Lower lobe of right lung (tissue), 2 donors: ENCODE data around the gene SORCS2. TPM values are rescaled to one million over a fixed set of nuclear protein-coding genes. Genes with fewer than 3 reads are reported as not detected.

ENCODE experiments used
- ATAC-seq, 2 donors: fragments of 200-7000 bp; cut with Tn5 transposase; one replicate each; pipeline ENCODE4 v1.9.1; 2020 to 2022; ENCODE audit warnings: mild to moderate bottlenecking in 2 of 2, moderate library complexity in 2 of 2
- DNase-seq: peaks from one replicate; pipeline ENCODE4 v3.0.0-alpha.2; 2020
- H3K27ac ChIP-seq: fragments of 200-600 bp; one replicate; pipeline ENCODE4 v1.8.0; 2022
- H3K27me3 ChIP-seq: fragments of 200-600 bp; one replicate; pipeline ENCODE4 v1.8.0; 2022; ENCODE audit warnings: low read depth
- H3K36me3 ChIP-seq: fragments of 200-600 bp; one replicate; pipeline ENCODE4 v1.8.0; 2022; ENCODE audit warnings: mild to moderate bottlenecking
- H3K4me1 ChIP-seq: fragments of 200-600 bp; one replicate; pipeline ENCODE4 v1.8.0; 2022
- H3K4me3 ChIP-seq: fragments of 200-600 bp; one replicate; pipeline ENCODE4 v1.8.0; 2022; ENCODE audit warnings: mild to moderate bottlenecking
- H3K9me3 ChIP-seq: fragments of 200-600 bp; one replicate; pipeline ENCODE4 v1.8.0; 2022
- CTCF ChIP-seq: fragments of 200-600 bp; IDR thresholded peaks from one replicate; pipeline ENCODE4 v1.8.0; 2022; ENCODE audit warnings: antibody characterized with exemption, mild to moderate bottlenecking
- intact Hi-C: fragments of 100-400 bp; cut with DNase I; formaldehyde crosslinking; loops from one replicate; pipeline ENCODE4 v1.11.0; 2022
- total RNA-seq: library from RNA; stranded (reverse); fragmentation: NEBNext Ultra II Directional; extraction: Animal tissue kit (Norgen Biotek cat#: 25700); gene quantifications from one replicate; pipeline ENCODE4 v1.2.1, GENCODE V29; 2021
- donor health status: DM: no; HTN: yes; CAD: no; lungs with severe emphysema.

Gene SORCS2
- total RNA-seq, 1 donor from 2014 or later: 5.8 TPM

- Histone ChIP-seq H3K4me3 (no peak overlapping the region), H3K4me1 (no peaks in the 10 kb centered on the region), H3K27me3 (no peaks in the 10 kb centered on the region), H3K36me3 (no peaks in the 10 kb centered on the region), H3K27ac (no peak overlapping the region), H3K9me3 (peaks cover 12% of the 10 kb centered on the region)
- peak; percentile 38 for DNase-seq
- no peak for TF ChIP-seq CTCF
- ATAC-seq: no peak
- intact Hi-C loops: no loop called here
These were observed 493.9 kb downstream of the SORCS2 start for GRCh38 chr4:7686070-7686870.

- Histone ChIP-seq H3K27me3 (no peaks in the 10 kb centered on the region), H3K36me3 (no peaks in the 10 kb centered on the region), H3K27ac (no peak overlapping the region), H3K4me3 (no peak overlapping the region), H3K4me1 (no peaks in the 10 kb centered on the region), H3K9me3 (peaks cover 12% of the 10 kb centered on the region)
- no peak for TF ChIP-seq CTCF
- intact Hi-C loops: no loop called here
- DNase-seq (peak; percentile 21), ATAC-seq (no peak)
These were observed 494.7 kb downstream of the SORCS2 start for GRCh38 chr4:7687006-7687405.

GRCh38 chr4:7687796-7688195 is 495.5 kb downstream of the SORCS2 start:
- ATAC-seq (no peak), DNase-seq (peak; percentile 18)
- TF ChIP-seq CTCF: no peak
- intact Hi-C loops: no loop called here
- Histone ChIP-seq H3K36me3 (no peaks in the 10 kb centered on the region), H3K27me3 (no peaks in the 10 kb centered on the region), H3K4me3 (no peak overlapping the region), H3K9me3 (peaks cover 8% of the 10 kb centered on the region), H3K4me1 (no peaks in the 10 kb centered on the region), H3K27ac (no peak overlapping the region)

- no peak for ATAC-seq
- intact Hi-C loops: no loop called here
These were observed 497.7 kb downstream of the SORCS2 start for GRCh38 chr4:7689773-7690693.

More at GRCh38 chr4:7689773-7690693, 497.7 kb downstream of the SORCS2 start:
- Histone ChIP-seq H3K9me3 (no peaks in the 10 kb centered on the region), H3K27me3 (no peaks in the 10 kb centered on the region), H3K4me3 (no peak overlapping the region), H3K27ac (no peak overlapping the region), H3K4me1 (no peaks in the 10 kb centered on the region), H3K36me3 (no peaks in the 10 kb centered on the region)
- TF ChIP-seq CTCF: no peak
- no peak for DNase-seq
